ENCODE results near the gene GPR35. TPM values are rescaled to one million over a fixed set of nuclear protein-coding genes. Genes with fewer than 3 reads are reported as not detected.

GPR35 gene
- polyA plus RNA-seq, 4 donors = 75.5 to 367 (median 233) TPM

DNA sequence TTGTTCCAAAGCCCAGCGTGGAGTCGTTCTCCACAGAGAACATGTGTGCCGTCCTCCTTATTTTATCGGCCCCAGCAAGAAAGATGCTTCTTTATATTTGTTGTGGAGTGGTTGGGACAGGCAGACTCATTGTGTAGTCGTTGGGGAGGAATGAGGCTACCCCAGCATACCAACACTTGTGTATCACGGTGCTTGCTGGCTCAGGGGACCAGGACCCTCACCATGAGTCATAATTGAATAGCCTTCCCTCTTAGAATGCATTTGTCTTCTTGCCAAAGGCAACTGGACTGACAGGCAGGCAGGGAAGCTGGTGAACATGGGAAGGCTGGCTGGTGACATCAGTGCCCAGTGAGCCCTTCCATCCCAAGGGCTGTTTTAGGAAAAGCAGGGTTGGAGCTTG lies 34.1 kb upstream of the GPR35 start:
- 90 to 92% (median 92%) methylated on average over 6 of the region's 6 CpGs for WGBS, 3 donors
- Histone ChIP-seq H3K27me3 (ENCODE audit: control insufficient read depth in 3 of 3, insufficient read depth in 3 of 3, low read length in 3 of 3) (no peaks in the 10 kb centered on the region), H3K4me3 (ENCODE audit: low read depth in 1 of 3, low read length in 3 of 3) (no peak overlapping the region), H3K4me1 (ENCODE audit: control insufficient read depth in 3 of 3, insufficient read depth in 2 of 3, low read depth in 1 of 3, low read length in 2 of 3) (peaks cover 0 to 10% (median 8%) of the 10 kb centered on the region in 3 donors), H3K9me3 (ENCODE audit: control insufficient read depth in 2 of 2, insufficient read depth in 1 of 2, low read depth in 1 of 2, low read length in 1 of 2) (no peaks in the 10 kb centered on the region), H3K27ac (ENCODE audit: low read depth in 1 of 3, low read length in 2 of 3) (no peak overlapping the region), H3K36me3 (ENCODE audit: control insufficient read depth in 3 of 3, insufficient read depth in 2 of 3, low read depth in 1 of 3, low read length in 3 of 3) (peaks cover 2 to 70% (median 6%) of the 10 kb centered on the region in 3 donors)
- no peak for FAIRE-seq
- DNase-seq = no peak

DNA sequence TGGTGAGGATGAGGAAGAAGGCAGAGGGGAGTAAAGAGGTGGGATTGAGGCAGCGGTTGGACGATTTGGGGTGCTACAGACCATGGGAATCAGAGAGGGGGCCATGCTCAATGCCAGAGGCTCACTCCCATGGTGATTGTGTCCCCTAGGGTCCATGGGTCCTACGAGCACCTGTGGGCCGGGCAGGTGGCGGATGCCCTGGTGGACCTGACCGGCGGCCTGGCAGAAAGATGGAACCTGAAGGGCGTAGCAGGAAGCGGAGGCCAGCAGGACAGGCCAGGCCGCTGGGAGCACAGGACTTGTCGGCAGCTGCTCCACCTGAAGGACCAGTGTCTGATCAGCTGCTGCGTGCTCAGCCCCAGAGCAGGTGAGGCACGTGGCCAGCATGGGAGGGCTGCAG lies 33.5 kb upstream of the GPR35 start:
- DNase-seq = no peak
- 94 to 96% (median 94%) methylated on average over 13 of the region's 13 CpGs for WGBS, 3 donors

DNA sequence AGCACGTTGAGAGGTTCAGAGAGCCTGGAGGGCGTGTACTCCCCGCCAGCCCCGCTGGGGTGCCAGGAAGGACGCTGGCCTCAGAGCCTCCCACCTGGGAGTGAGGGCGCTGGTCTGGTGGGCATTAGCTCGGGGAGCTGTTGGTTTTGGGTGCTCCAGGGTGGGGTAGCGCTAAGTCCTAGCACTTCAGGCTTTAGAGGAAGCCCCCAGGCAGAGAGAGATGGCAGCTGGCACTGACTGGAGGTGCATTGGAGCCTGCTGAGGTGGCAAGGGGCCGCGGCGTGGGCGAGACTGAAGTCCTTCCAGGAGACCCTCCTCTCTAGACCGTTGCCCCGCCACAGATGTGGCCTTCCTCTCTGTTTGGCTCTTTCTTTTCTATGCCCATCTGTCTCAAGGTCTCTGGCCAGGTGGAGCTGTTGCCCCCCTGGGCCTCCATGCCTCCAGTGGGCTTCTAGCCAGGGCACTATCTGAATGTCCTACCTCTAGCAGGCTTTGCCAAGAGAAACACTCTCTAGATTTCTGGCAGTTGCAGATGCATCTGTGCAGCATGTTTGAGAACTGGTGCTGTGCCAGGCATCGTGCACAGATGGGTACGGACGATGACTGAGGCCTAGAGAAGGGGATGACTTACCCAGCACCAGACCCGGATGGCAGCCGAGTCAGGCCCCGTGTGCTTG lies 32.1 kb upstream of the GPR35 start:
- WGBS, 3 donors = 89 to 94% (median 93%) methylated on average over 20 of the region's 20 CpGs
- Histone ChIP-seq H3K4me3 (ENCODE audit: low read depth in 1 of 3, low read length in 3 of 3) (no peak overlapping the region), H3K9me3 (ENCODE audit: control insufficient read depth in 2 of 2, insufficient read depth in 1 of 2, low read depth in 1 of 2, low read length in 1 of 2) (no peaks in the 10 kb centered on the region), H3K36me3 (ENCODE audit: control insufficient read depth in 3 of 3, insufficient read depth in 2 of 3, low read depth in 1 of 3, low read length in 3 of 3) (peaks cover 2 to 90% (median 9%) of the 10 kb centered on the region in 3 donors), H3K27me3 (ENCODE audit: control insufficient read depth in 3 of 3, insufficient read depth in 3 of 3, low read length in 3 of 3) (no peaks in the 10 kb centered on the region), H3K4me1 (ENCODE audit: control insufficient read depth in 3 of 3, insufficient read depth in 2 of 3, low read depth in 1 of 3, low read length in 2 of 3) (peaks cover 0 to 2% (median 0%) of the 10 kb centered on the region in 3 donors), H3K27ac (ENCODE audit: low read depth in 1 of 3, low read length in 2 of 3) (no peak overlapping the region)
- DNase-seq (no peak), FAIRE-seq (no peak)

More for the DNA sequence above, 33.5 kb upstream of the GPR35 start:
- H3K27me3 ChIP-seq (ENCODE audit: control insufficient read depth in 3 of 3, insufficient read depth in 3 of 3, low read length in 3 of 3) = no peaks in the 10 kb centered on the region
- H3K9me3 ChIP-seq (ENCODE audit: control insufficient read depth in 2 of 2, insufficient read depth in 1 of 2, low read depth in 1 of 2, low read length in 1 of 2) = no peaks in the 10 kb centered on the region
- H3K27ac ChIP-seq (ENCODE audit: low read depth in 1 of 3, low read length in 2 of 3) = no peak overlapping the region
- no peak for FAIRE-seq
- peaks cover 2 to 76% (median 6%) of the 10 kb centered on the region in 3 donors for H3K36me3 ChIP-seq (ENCODE audit: control insufficient read depth in 3 of 3, insufficient read depth in 2 of 3, low read depth in 1 of 3, low read length in 3 of 3)
- peaks cover 0 to 10% (median 8%) of the 10 kb centered on the region in 3 donors for H3K4me1 ChIP-seq (ENCODE audit: control insufficient read depth in 3 of 3, insufficient read depth in 2 of 3, low read depth in 1 of 3, low read length in 2 of 3)
- no peak overlapping the region for H3K4me3 ChIP-seq (ENCODE audit: low read depth in 1 of 3, low read length in 3 of 3)

DNA sequence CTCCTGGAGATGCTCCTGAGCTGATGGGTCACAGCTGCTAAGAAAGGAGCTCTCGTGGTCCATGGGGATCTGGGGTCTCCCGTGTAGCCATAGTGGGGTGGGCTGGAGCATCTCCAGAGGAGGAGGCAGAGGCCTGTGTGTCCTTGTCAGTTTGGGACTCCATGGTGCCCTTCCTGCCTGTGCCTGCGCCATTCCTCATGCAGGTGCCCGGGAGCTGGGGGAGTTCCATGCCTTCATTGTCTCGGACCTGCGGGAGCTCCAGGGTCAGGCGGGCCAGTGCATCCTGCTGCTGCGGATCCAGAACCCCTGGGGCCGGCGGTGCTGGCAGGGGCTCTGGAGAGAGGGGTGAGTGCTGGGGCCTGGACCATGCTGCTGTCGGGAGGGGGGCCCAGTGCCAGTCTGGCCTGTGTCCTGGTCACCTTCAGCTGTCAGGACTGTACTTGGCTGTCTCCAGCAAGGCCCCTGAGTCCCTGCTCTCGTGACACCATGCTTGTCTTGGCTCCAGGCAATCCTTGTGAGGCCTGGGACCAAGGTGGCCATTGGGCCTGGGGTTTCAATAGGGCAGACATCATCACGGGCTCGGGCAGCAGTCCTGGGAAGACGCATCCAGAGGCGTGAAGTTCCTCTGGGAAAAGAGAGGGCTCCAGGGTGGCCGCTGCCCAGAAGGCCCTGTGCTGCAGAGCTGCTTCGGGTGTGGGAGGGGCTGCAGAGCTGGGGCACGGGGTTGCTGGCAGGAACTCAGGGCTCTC lies 31.4 kb upstream of the GPR35 start:
- Histone ChIP-seq H3K27me3 (ENCODE audit: control insufficient read depth in 3 of 3, insufficient read depth in 3 of 3, low read length in 3 of 3) (no peaks in the 10 kb centered on the region), H3K4me3 (ENCODE audit: low read depth in 1 of 3, low read length in 3 of 3) (no peak overlapping the region), H3K27ac (ENCODE audit: low read depth in 1 of 3, low read length in 2 of 3) (no peak overlapping the region), H3K36me3 (ENCODE audit: control insufficient read depth in 3 of 3, insufficient read depth in 2 of 3, low read depth in 1 of 3, low read length in 3 of 3) (peaks cover 2 to 97% (median 10%) of the 10 kb centered on the region in 3 donors), H3K4me1 (ENCODE audit: control insufficient read depth in 3 of 3, insufficient read depth in 2 of 3, low read depth in 1 of 3, low read length in 2 of 3) (no peaks in the 10 kb centered on the region), H3K9me3 (ENCODE audit: control insufficient read depth in 2 of 2, insufficient read depth in 1 of 2, low read depth in 1 of 2, low read length in 1 of 2) (no peaks in the 10 kb centered on the region)
- no peak for FAIRE-seq
- 91 to 97% (median 95%) methylated on average over 19 of the region's 19 CpGs for WGBS, 3 donors
- DNase-seq = no peak

DNA sequence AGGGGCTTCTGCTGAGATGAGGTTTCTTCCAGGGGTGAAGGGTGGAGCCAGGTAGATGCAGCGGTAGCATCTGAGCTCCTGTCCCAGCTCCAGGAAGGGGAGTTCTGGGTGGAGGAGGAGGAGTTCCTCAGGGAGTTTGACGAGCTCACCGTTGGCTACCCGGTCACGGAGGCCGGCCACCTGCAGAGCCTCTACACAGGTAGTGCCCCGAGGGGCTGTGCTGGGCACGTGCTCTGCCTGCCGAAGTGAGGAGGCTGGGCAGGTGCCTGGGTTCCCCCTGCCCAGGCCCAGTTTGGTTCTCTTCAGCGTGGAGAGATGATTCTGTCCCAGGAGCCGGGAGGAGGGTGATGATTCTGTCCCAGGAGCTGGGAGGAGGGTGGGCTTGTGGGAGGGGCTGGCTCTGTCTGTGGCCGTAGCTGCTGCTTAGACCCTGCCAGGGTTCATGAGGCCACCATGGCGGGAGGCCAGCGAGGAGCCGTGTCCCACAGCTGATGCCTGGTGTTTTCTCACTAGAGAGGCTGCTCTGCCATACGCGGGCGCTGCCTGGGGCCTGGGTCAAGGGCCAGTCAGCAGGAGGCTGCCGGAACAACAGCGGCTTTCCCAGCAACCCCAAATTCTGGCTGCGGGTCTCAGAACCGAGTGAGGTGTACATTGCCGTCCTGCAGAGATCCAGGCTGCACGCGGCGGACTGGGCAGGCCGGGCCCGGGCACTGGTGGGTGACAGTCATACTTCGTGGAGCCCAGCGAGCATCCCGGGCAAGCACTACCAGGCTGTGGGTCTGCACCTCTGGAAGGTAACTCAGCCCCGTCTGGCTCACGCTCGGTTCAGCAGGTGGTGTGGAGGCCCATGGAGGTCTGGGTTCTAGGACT lies 30.5 kb upstream of the GPR35 start:
- H3K4me1 ChIP-seq (ENCODE audit: control insufficient read depth in 3 of 3, insufficient read depth in 2 of 3, low read depth in 1 of 3, low read length in 2 of 3) = no peaks in the 10 kb centered on the region
- H3K36me3 ChIP-seq (ENCODE audit: control insufficient read depth in 3 of 3, insufficient read depth in 2 of 3, low read depth in 1 of 3, low read length in 3 of 3) = peaks cover 3 to 98% (median 10%) of the 10 kb centered on the region in 3 donors
- no peaks in the 10 kb centered on the region for H3K9me3 ChIP-seq (ENCODE audit: control insufficient read depth in 2 of 2, insufficient read depth in 1 of 2, low read depth in 1 of 2, low read length in 1 of 2)
- DNase-seq = no peak
- no peak overlapping the region for H3K4me3 ChIP-seq (ENCODE audit: low read depth in 1 of 3, low read length in 3 of 3)
- 90 to 93% (median 92%) methylated on average over 31 to 34 of the region's 34 CpGs for WGBS, 3 donors
- no peak for FAIRE-seq
- no peak overlapping the region for H3K27ac ChIP-seq (ENCODE audit: low read depth in 1 of 3, low read length in 2 of 3)
- H3K27me3 ChIP-seq (ENCODE audit: control insufficient read depth in 3 of 3, insufficient read depth in 3 of 3, low read length in 3 of 3) = no peaks in the 10 kb centered on the region

- FAIRE-seq (no peak), DNase-seq (peak in 1 of 2 donors; percentile 32)
- Histone ChIP-seq H3K4me3 (ENCODE audit: low read depth in 1 of 3, low read length in 3 of 3) (no peak overlapping the region), H3K27ac (ENCODE audit: low read depth in 1 of 3, low read length in 2 of 3) (no peak overlapping the region), H3K27me3 (ENCODE audit: control insufficient read depth in 3 of 3, insufficient read depth in 3 of 3, low read length in 3 of 3) (no peaks in the 10 kb centered on the region), H3K4me1 (ENCODE audit: control insufficient read depth in 3 of 3, insufficient read depth in 2 of 3, low read depth in 1 of 3, low read length in 2 of 3) (no peaks in the 10 kb centered on the region), H3K36me3 (ENCODE audit: control insufficient read depth in 3 of 3, insufficient read depth in 2 of 3, low read depth in 1 of 3, low read length in 3 of 3) (peaks cover 3 to 97% (median 10%) of the 10 kb centered on the region in 3 donors), H3K9me3 (ENCODE audit: control insufficient read depth in 2 of 2, insufficient read depth in 1 of 2, low read depth in 1 of 2, low read length in 1 of 2) (no peaks in the 10 kb centered on the region)
- 73 to 79% (median 75%) methylated on average over 15 to 18 of the region's 18 CpGs for WGBS, 3 donors
These were observed 29.8 kb upstream of the GPR35 start for GRCh38 chr2:240595381-240596079.

DNA sequence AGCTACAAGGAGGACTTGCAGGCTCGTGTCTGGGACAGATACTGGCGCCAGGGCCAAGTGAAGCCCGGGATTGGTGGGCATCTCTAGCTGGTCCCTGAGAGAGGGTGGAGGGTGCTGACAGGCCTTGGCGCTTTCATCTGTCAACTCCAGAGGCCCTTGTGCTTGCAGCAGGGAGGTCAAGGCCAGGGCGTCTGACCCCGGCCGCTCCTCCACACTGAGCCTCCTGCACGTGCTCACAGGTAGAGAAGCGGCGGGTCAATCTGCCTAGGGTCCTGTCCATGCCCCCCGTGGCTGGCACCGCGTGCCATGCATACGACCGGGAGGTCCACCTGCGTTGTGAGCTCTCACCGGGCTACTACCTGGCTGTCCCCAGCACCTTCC lies 29.2 kb upstream of the GPR35 start:
- Histone ChIP-seq H3K4me1 (ENCODE audit: control insufficient read depth in 3 of 3, insufficient read depth in 2 of 3, low read depth in 1 of 3, low read length in 2 of 3) (no peaks in the 10 kb centered on the region), H3K4me3 (ENCODE audit: low read depth in 1 of 3, low read length in 3 of 3) (no peak overlapping the region), H3K27me3 (ENCODE audit: control insufficient read depth in 3 of 3, insufficient read depth in 3 of 3, low read length in 3 of 3) (no peaks in the 10 kb centered on the region), H3K36me3 (ENCODE audit: control insufficient read depth in 3 of 3, insufficient read depth in 2 of 3, low read depth in 1 of 3, low read length in 3 of 3) (peaks cover 2 to 97% (median 10%) of the 10 kb centered on the region in 3 donors), H3K27ac (ENCODE audit: low read depth in 1 of 3, low read length in 2 of 3) (no peak overlapping the region), H3K9me3 (ENCODE audit: control insufficient read depth in 2 of 2, insufficient read depth in 1 of 2, low read depth in 1 of 2, low read length in 1 of 2) (no peaks in the 10 kb centered on the region)
- 93 to 95% (median 94%) methylated on average over 15 to 17 of the region's 17 CpGs for WGBS, 3 donors
- DNase-seq (no peak), FAIRE-seq (no peak)
